NCI-H69 (cell line): ENCODE measurements around the gene TIMM10B.

Experiments
- DNase-seq: peaks from one replicate; lab custom pipeline; 2025; lab: John Stamatoyannopoulos, UW

The TIMM10B gene

DNA sequence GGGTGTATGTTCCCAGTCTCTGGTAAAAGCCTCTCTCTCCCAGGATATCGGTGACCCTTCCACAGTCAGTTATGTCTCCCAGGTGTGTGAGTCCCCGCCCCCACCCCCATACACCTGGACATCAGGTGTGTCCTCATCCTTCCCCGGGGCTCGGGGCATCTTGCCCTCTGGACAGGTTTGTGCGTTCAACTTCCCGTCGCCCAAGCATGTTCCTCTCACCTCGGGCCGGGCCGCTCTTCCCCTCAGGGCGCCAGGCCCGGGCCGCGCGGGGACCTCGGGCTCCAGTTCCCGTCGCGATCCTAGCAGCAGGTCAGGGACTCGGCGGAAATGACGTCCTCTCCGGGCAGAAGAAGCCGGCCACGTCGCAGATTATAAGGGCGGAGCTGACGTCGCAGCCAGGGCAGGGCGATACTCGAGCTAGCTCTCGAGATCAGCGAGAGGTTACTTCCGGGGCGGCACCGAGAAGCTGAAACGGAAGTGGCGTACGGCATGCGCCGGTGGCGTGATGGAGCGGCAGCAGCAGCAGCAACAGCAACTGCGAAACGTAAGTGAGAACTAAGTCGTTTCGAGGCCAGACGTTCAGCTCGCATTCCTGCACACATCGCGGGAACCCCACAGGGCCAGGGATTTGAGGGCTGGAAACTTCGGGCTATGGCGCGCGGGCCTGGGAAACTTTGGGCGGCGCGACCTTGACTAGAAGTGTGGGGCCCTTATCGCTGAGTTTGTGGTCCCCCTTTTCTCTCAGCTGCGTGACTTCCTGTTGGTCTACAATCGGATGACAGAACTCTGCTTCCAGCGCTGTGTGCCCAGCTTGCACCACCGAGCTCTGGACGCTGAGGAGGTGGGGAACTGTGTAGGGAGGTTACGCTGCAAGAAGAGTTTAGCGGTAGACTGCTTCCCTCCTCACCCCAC, at the start of gene TIMM10B, which contains the start of gene ARFIP2:
Gene TIMM10B (plus strand): TSS at position 490 of the 912 bp plus-strand sequence. CDS start 16 bp downstream, at position 506.
Gene ARFIP2 (minus strand): TSS at position 320 of the 912 bp plus-strand sequence. CDS start 910 bp downstream, outside the sequence.
- DNase-seq, result peak; percentile 99

- DNase-seq, result no peak
Observed at GRCh38 chr11:6431861-6432260, 49.4 kb upstream of the TIMM10B start.

- DNase-seq, result peak; percentile 35
Observed at GRCh38 chr11:6433998-6434660, 47.2 kb upstream of the TIMM10B start.

DNA sequence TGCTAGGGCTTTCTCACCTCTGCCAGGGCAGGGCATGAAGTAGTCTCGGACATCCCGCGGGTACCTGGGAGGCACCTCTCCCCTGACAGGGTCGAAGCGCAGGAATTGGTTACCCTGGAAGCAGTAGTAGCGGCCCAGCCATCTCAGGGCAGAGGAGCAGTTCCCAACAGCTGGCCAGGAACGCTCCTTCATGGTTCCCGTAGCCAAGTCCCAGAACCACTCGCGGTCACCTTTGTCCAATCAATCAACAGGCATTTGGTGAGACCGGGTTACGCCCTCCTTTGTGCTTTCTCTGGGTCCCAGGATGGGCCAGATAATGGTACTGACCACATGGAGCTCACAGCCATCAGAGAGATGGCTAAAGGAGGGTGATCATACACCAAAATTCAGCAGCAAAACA, 43.9 kb upstream of the TIMM10B start:
- no peak for DNase-seq

DNA sequence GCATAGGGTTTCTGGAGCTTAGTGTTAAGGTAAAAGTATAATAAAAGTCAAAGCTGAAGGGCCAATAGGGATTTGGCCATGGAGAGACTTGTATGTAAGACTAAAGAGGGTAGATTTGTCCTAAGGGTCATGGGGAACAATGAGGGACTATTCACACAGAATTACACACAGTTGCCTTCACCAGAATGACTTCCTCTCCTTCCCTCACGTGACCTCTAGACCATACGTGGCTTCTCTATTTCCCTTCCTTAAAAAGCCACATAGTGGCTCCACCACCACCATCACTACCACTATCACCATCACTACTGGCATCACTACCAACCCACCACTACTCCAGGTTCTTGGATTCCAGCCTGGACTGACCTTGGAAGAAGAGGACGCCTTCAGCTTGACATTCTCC, 43.3 kb upstream of the TIMM10B start:
- DNase-seq, result no peak

- peak; percentile 76 for DNase-seq
Observed at GRCh38 chr11:6438979-6439571, 42.2 kb upstream of the TIMM10B start.

GRCh38 chr11:6440906-6441358, 40.4 kb upstream of the TIMM10B start, which contains the start of gene HPX:
Gene HPX, minus strand, starts transcription at chr11:6440987. Its CDS starts 24 bp downstream, at chr11:6440963.
- no peak for DNase-seq

- no peak for DNase-seq
Observed at GRCh38 chr11:6442441-6442840, 38.9 kb upstream of the TIMM10B start.

DNA sequence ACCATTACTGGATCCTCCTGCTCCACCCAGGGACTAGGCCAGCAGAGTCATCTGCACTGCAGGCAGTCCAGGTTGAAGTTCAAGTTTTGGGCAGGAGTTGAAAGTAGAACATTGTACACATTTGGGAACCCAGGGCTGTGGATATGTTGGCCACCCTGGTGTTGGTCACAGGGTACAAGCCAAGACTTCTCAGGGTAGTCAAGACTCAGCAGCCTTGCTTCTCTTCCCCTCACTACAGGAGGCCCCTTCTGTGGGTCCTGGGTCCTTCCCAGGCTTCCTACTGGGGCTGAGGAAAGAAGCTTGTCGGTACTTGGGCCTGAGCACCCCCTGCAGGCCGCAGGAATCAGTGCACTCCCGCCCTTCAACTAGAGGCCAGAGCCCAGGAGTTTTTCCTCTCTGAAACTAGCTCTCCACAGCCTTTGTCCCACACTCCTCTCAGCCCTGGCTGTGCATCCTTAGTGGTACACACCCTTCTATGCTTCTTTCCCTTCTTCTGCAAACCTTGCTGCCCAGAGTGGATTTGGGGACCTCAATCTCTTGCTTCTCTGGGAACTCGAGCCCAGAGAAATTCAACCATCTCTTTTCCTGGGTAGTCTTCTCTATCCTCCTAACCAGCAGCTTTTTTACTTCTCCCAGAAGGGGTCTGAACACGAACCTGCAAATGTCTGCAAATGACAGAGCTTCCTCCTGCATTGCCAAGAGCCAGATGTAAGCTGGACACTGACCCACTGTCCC, 37.9 kb upstream of the TIMM10B start:
- peak; percentile 63 for DNase-seq

- DNase-seq, result no peak
Observed at GRCh38 chr11:6448574-6448973, 32.7 kb upstream of the TIMM10B start.

- no peak for DNase-seq
Observed at GRCh38 chr11:6452219-6452618, 29.1 kb upstream of the TIMM10B start.

DNA sequence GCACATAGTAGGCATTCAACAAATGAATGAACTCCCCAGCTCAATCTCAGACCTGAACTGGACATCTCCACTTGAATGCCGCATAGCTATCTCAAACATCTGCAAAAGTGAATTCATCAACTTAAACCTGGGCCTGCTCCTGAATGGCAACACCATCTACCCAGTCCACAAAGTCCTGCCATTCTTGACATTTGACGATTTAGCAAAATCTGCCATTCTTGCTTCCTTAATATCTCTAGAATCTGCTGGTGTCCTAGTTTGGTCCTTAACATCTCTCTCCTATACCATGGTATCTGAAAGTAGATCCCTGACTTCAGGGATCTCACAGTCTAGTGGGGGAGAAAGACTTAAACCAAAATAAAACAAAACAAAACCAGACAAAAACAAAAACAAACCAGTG, 28.1 kb upstream of the TIMM10B start:
- DNase-seq, result no peak

GRCh38 chr11:6455070-6455469, 26.2 kb upstream of the TIMM10B start:
- DNase-seq, result no peak

DNA sequence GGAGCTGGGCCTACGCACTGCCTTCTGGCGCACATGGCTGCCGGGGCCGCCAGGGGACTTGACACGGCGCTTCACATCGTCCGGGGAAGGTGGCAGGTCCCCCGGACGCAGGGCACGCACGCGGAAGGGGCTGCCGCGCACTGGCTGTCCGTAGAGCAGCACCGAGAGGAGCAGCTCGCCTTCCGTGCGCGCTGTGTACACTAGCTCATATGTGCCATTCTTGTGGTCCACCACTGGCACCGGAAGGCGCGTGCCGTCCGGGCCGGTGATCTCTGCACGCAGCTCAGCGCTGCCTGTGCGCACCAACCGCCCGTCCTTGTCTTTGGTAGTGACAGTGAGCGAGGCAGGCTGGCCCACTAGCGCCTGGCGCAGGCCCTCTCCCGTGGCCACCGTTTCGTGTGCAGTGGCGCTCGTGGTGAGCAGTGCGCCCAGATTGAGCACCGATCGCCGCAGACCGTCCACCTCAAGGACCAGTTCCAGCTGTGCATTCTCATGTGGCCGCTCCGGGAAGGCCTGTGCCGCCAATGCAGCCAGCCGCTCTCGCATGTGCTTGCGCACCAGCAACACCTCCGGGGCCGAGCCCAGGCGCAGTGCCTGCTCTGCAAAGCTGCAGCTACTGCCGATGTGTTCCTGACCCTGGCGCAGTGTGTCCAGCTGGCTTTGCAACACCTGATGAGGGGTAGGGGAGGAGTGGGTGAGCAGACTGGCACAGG, 24.8 kb upstream of the TIMM10B start:
- DNase-seq, result no peak

- no peak for DNase-seq
Observed at GRCh38 chr11:6457581-6458320, 23.6 kb upstream of the TIMM10B start.

- no peak for DNase-seq
Observed at GRCh38 chr11:6458352-6459098, 22.8 kb upstream of the TIMM10B start.

GRCh38 chr11:6459099-6459450, 22.2 kb upstream of the TIMM10B start:
- no peak for DNase-seq

- peak; percentile 97 for DNase-seq
Observed at GRCh38 chr11:6468712-6469495, 12.4 kb upstream of the TIMM10B start.

DNA sequence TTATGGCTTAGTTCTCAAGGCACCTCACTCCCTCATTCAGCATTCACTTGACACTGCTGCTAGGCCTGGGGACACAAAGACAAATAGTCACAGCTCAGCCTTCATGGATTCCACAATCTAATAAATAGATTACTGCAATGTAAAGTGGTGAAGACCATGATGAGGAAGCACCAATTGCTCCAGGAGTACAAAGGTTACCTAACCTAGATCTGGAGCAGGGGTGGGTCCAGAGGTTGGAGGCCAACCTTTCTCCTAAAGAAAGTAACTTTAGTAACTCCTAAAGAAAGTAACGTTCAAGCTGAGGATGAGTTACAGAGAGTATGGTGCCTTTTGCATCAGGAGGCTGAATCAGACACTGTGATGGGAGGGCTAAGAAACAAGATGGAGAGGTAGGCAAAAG, 11.7 kb upstream of the TIMM10B start:
- peak; percentile 8 for DNase-seq
